SK-N-SH treated with all-trans-retinoic acid at 6 μM for 48 hours (cell line): ENCODE results near the gene RNPS1.
A peak's percentile ranks its signal among the peaks of the same experiment; 100 is the strongest.

Experiments used
- ATAC-seq: fragments of 200-7000 bp; cut with Tn5 transposase; 3 replicates; pipeline ENCODE4 v1.9.1; 2020; ENCODE audit warnings: mild to moderate bottlenecking, moderate library complexity
- ARNTL ChIP-seq: fragments of 450-650 bp; formaldehyde crosslinking; IDR thresholded peaks from 2 replicates; pipeline ENCODE4 v1.5.0; 2020; ENCODE audit warnings: low read depth, mild to moderate bottlenecking, moderate library complexity, borderline replicate concordance
- BACH2 ChIP-seq: fragments of 250-450 bp; sonication (Bioruptor Pico); IDR thresholded peaks from 2 replicates; pipeline ENCODE4 v1.9.0; 2021; ENCODE audit warnings: mild to moderate bottlenecking, borderline replicate concordance
- CSDC2 ChIP-seq: fragments of 250-450 bp; sonication (Bioruptor Pico); IDR thresholded peaks from 2 replicates; pipeline ENCODE4 v1.5.0; 2020; ENCODE audit warnings: mild to moderate bottlenecking, moderate library complexity
- ESRRG ChIP-seq: fragments of 250-450 bp; sonication (Bioruptor Pico); IDR thresholded peaks from 2 replicates; pipeline ENCODE4 v1.6.1; 2021; ENCODE audit warnings: mild to moderate bottlenecking
- GLIS3 ChIP-seq: fragments of 250-450 bp; sonication (Bioruptor Pico); IDR thresholded peaks from 2 replicates; pipeline ENCODE4 v1.5.0; 2020; ENCODE audit warnings: mild to moderate bottlenecking, moderate library complexity
- ISL1 ChIP-seq: fragments of 250-450 bp; sonication (Bioruptor Pico); IDR thresholded peaks from 2 replicates; pipeline ENCODE4 v2.1.2; 2022; ENCODE audit warnings: mild to moderate bottlenecking, moderate library complexity
- OSR1 ChIP-seq: fragments of 250-450 bp; sonication (Bioruptor Pico); IDR thresholded peaks from 2 replicates; pipeline ENCODE4 v1.8.0; 2022; ENCODE audit warnings: moderate library complexity, mild to moderate bottlenecking, inconsistent platforms
- PATZ1 ChIP-seq: fragments of 250-450 bp; sonication (Bioruptor Pico); IDR thresholded peaks from 2 replicates; pipeline ENCODE4 v1.8.0; 2020; ENCODE audit warnings: mild to moderate bottlenecking, moderate library complexity, borderline replicate concordance
- PPARA ChIP-seq: fragments of 250-450 bp; sonication (Bioruptor Pico); IDR thresholded peaks from 2 replicates; pipeline ENCODE4 v1.5.0; 2020; ENCODE audit warnings: mild to moderate bottlenecking, borderline replicate concordance
- RARB ChIP-seq: fragments of 250-450 bp; sonication (Bioruptor Pico); IDR thresholded peaks from 2 replicates; pipeline ENCODE4 v1.8.0; 2021; ENCODE audit warnings: mild to moderate bottlenecking, moderate library complexity
- SNAI2 ChIP-seq: fragments of 250-450 bp; sonication (Bioruptor Pico); IDR thresholded peaks from 2 replicates; pipeline ENCODE4 v1.5.0; 2020; ENCODE audit warnings: mild to moderate bottlenecking, moderate library complexity
- TCF4 ChIP-seq: fragments of 250-450 bp; sonication (Bioruptor Pico); IDR thresholded peaks from 2 replicates; pipeline ENCODE4 v1.8.0; 2021; ENCODE audit warnings: mild to moderate bottlenecking, moderate library complexity, borderline replicate concordance
- TOX ChIP-seq: fragments of 250-450 bp; sonication (Bioruptor Pico); IDR thresholded peaks from 2 replicates; pipeline ENCODE4 v1.8.0; 2021; ENCODE audit warnings: mild to moderate bottlenecking, moderate library complexity, borderline replicate concordance
- TSHZ2 ChIP-seq: fragments of 250-450 bp; sonication (Bioruptor Pico); IDR thresholded peaks from 2 replicates; pipeline ENCODE4 v1.5.0; 2020; ENCODE audit warnings: mild to moderate bottlenecking, moderate library complexity
- ZC3H10 ChIP-seq: fragments of 250-450 bp; sonication (Bioruptor Pico); IDR thresholded peaks from 2 replicates; pipeline ENCODE4 v1.5.1; 2021; ENCODE audit warnings: mild to moderate bottlenecking, moderate library complexity
- ZFP3 ChIP-seq: fragments of 250-450 bp; sonication (Bioruptor Pico); IDR thresholded peaks from 2 replicates; pipeline ENCODE4 v1.5.0; 2020; ENCODE audit warnings: mild to moderate bottlenecking, moderate library complexity
- ZFP30 ChIP-seq: fragments of 450-650 bp; formaldehyde crosslinking; IDR thresholded peaks from 2 replicates; pipeline ENCODE4 v1.5.0; 2022; ENCODE audit warnings: mild to moderate bottlenecking, moderate library complexity
- ZNF565 ChIP-seq: fragments of 450-650 bp; formaldehyde crosslinking; conservative IDR thresholded peaks from 2 replicates; pipeline ENCODE4 v1.5.0; 2020; ENCODE audit warnings: low read depth, mild to moderate bottlenecking, moderate library complexity
- ZNF70 ChIP-seq: fragments of 450-650 bp; formaldehyde crosslinking; IDR thresholded peaks from 2 replicates; pipeline ENCODE4 v1.5.0; 2020; ENCODE audit warnings: mild to moderate bottlenecking, moderate library complexity
- ZNF8 ChIP-seq: fragments of 450-650 bp; formaldehyde crosslinking; IDR thresholded peaks from 2 replicates; pipeline ENCODE4 v1.5.0; 2020; ENCODE audit warnings: mild to moderate bottlenecking, moderate library complexity
- TF ChIP-seq, protein P1 (sequence below): fragments of 250-450 bp; sonication (Bioruptor Pico); IDR thresholded peaks from 2 replicates; pipeline ENCODE4 v1.5.1; 2020; ENCODE audit warnings: low read depth, mild to moderate bottlenecking, moderate library complexity

Gene RNPS1

GRCh38 chr16:2250652-2251295 is 17.2 kb downstream of the RNPS1 start:
- ATAC-seq, result peak; percentile 4
- TF ChIP-seq PATZ1 (CRISPR knock-in tag), result no peak
- TF ChIP-seq PPARA (CRISPR knock-in tag), result no peak
- TF ChIP-seq ZC3H10 (CRISPR knock-in tag), result no peak
- TF ChIP-seq ZFP30 (CRISPR knock-in tag), result no peak
- no peak for TF ChIP-seq ARNTL
- no peak for TF ChIP-seq BACH2 (CRISPR knock-in tag)
- no peak for TF ChIP-seq TCF4 (CRISPR knock-in tag)
- no peak for TF ChIP-seq GLIS3
- no peak for TF ChIP-seq TOX (CRISPR knock-in tag)
- TF ChIP-seq CSDC2 (CRISPR knock-in tag), result no peak
- no peak for TF ChIP-seq TSHZ2 (CRISPR knock-in tag)
- TF ChIP-seq RARB (CRISPR knock-in tag), result no peak
- no peak for TF ChIP-seq ESRRG (CRISPR knock-in tag)
- TF ChIP-seq SNAI2 (CRISPR knock-in tag), result no peak
- no peak for TF ChIP-seq ZNF8 (CRISPR knock-in tag)
- no peak for TF ChIP-seq OSR1 (CRISPR knock-in tag)
- TF ChIP-seq ZNF565 (CRISPR knock-in tag), result no peak
- TF ChIP-seq, protein P1, sequence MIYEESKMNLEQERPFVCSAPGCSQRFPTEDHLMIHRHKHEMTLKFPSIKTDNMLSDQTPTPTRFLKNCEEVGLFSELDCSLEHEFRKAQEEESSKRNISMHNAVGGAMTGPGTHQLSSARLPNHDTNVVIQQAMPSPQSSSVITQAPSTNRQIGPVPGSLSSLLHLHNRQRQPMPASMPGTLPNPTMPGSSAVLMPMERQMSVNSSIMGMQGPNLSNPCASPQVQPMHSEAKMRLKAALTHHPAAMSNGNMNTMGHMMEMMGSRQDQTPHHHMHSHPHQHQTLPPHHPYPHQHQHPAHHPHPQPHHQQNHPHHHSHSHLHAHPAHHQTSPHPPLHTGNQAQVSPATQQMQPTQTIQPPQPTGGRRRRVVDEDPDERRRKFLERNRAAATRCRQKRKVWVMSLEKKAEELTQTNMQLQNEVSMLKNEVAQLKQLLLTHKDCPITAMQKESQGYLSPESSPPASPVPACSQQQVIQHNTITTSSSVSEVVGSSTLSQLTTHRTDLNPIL (CRISPR knock-in tag), result no peak
- TF ChIP-seq ZNF70 (CRISPR knock-in tag), result no peak

- TF ChIP-seq ZFP30 (CRISPR knock-in tag), result no peak
- TF ChIP-seq TCF4 (CRISPR knock-in tag), result no peak
- TF ChIP-seq, all 23 proteins: peak for 0
Observed at GRCh38 chr16:2246301-2246885, 21.5 kb downstream of the RNPS1 start.

GRCh38 chr16:2244926-2245795 is 22.8 kb downstream of the RNPS1 start:
- no peak for ATAC-seq
- TF ChIP-seq PPARA (CRISPR knock-in tag), result no peak
- TF ChIP-seq ZNF8 (CRISPR knock-in tag), result no peak
- no peak for TF ChIP-seq ZFP30 (CRISPR knock-in tag)
- TF ChIP-seq SNAI2 (CRISPR knock-in tag), result no peak
- no peak for TF ChIP-seq PATZ1 (CRISPR knock-in tag)
- TF ChIP-seq ZC3H10 (CRISPR knock-in tag), result no peak
- TF ChIP-seq TCF4 (CRISPR knock-in tag), result no peak
- TF ChIP-seq ISL1 (CRISPR knock-in tag), result no peak
- no peak for TF ChIP-seq ZFP3 (CRISPR knock-in tag)
- no peak for TF ChIP-seq GLIS3
- no peak for TF ChIP-seq OSR1 (CRISPR knock-in tag)
- no peak for TF ChIP-seq BACH2 (CRISPR knock-in tag)
- TF ChIP-seq, all 23 proteins: peak for 0

More at GRCh38 chr16:2246301-2246885, 21.5 kb downstream of the RNPS1 start:
- no peak for ATAC-seq
